KMS-11 (cell line): Measurements from ENCODE around the gene LRRC55.

Experiments
- H2AFZ ChIP-seq: fragments of 200-600 bp; sonication (generic); 2 replicates; pipeline ENCODE4 v1.6.1; 2016; ENCODE audit warnings: antibody characterized with exemption, mixed run types, low read depth
- H3K27ac ChIP-seq: fragments of 200-600 bp; sonication (generic); 2 replicates; pipeline ENCODE4 v1.6.1; 2016; ENCODE audit warnings: mild to moderate bottlenecking, mixed run types
- H3K27me3 ChIP-seq: fragments of 200-600 bp; sonication (generic); 2 replicates; pipeline ENCODE4 v1.6.1; 2017; ENCODE audit warnings: mild to moderate bottlenecking, low read depth, mixed run types, moderate library complexity; ENCODE audit not compliant: insufficient read depth
- H3K36me3 ChIP-seq: fragments of 200-600 bp; sonication (generic); 2 replicates; pipeline ENCODE4 v1.6.1; 2017; ENCODE audit warnings: mild to moderate bottlenecking, mixed run types; ENCODE audit not compliant: insufficient read depth
- H3K4me1 ChIP-seq: fragments of 200-600 bp; sonication (generic); 2 replicates; pipeline ENCODE4 v1.6.1; 2016; ENCODE audit warnings: mild to moderate bottlenecking, low read depth, mixed run types; ENCODE audit not compliant: poor library complexity, severe bottlenecking
- H3K4me2 ChIP-seq: fragments of 200-600 bp; sonication (generic); 2 replicates; pipeline ENCODE4 v1.7.0; 2016; ENCODE audit warnings: mild to moderate bottlenecking, mixed run types
- H3K4me3 ChIP-seq: fragments of 200-600 bp; sonication (generic); IDR thresholded peaks from 2 replicates; pipeline ENCODE4 v1.6.1; 2017; ENCODE audit warnings: low read depth, low read length, mixed read lengths; ENCODE audit not compliant: insufficient read depth
- H3K79me2 ChIP-seq: fragments of 200-600 bp; sonication (generic); 2 replicates; pipeline ENCODE4 v1.6.1; 2016; ENCODE audit warnings: low read depth, mixed run types; ENCODE audit not compliant: insufficient read depth
- H3K9ac ChIP-seq: fragments of 200-600 bp; sonication (generic); 2 replicates; pipeline ENCODE4 v1.6.1; 2016; ENCODE audit warnings: mild to moderate bottlenecking, mixed run types
- H4K20me1 ChIP-seq: fragments of 200-600 bp; sonication (generic); 2 replicates; pipeline ENCODE4 v1.6.1; 2016; ENCODE audit warnings: mild to moderate bottlenecking, mixed run types; ENCODE audit not compliant: insufficient read depth
- CTCF ChIP-seq: fragments of 200-600 bp; sonication (generic); conservative IDR thresholded peaks from 2 replicates; pipeline ENCODE4 v1.6.1; 2017; ENCODE audit warnings: low read depth, mild to moderate bottlenecking, antibody characterized with exemption, low read length, moderate library complexity, mixed read lengths

Gene LRRC55

GRCh38 chr11:57153448-57153847 is 28.3 kb upstream of the LRRC55 start:
- H3K36me3 ChIP-seq = no peaks in the 10 kb centered on the region
- H3K79me2 ChIP-seq = no peaks in the 10 kb centered on the region
- H4K20me1 ChIP-seq = no peaks in the 10 kb centered on the region
- no peak overlapping the region for H2AFZ ChIP-seq
- no peaks in the 10 kb centered on the region for H3K27me3 ChIP-seq
- no peak overlapping the region for H3K4me2 ChIP-seq
- no peak overlapping the region for H3K4me3 ChIP-seq
- H3K27ac ChIP-seq = no peak overlapping the region
- no peak overlapping the region for H3K9ac ChIP-seq
- no peak for TF ChIP-seq CTCF
- H3K4me1 ChIP-seq = no peaks in the 10 kb centered on the region

- Histone ChIP-seq H3K4me2 (no peak overlapping the region), H3K4me1 (no peaks in the 10 kb centered on the region), H2AFZ (no peak overlapping the region), H3K27ac (no peak overlapping the region), H3K79me2 (no peaks in the 10 kb centered on the region), H3K27me3 (no peaks in the 10 kb centered on the region), H3K36me3 (no peaks in the 10 kb centered on the region), H3K9ac (no peak overlapping the region), H4K20me1 (no peaks in the 10 kb centered on the region), H3K4me3 (no peak overlapping the region)
- no peak for TF ChIP-seq CTCF
These were observed 27.0 kb upstream of the LRRC55 start for GRCh38 chr11:57154739-57155138.

- no peak overlapping the region for H3K4me2 ChIP-seq
- no peak overlapping the region for H2AFZ ChIP-seq
- H3K9ac ChIP-seq = no peak overlapping the region
- no peaks in the 10 kb centered on the region for H3K27me3 ChIP-seq
- H3K4me3 ChIP-seq = no peak overlapping the region
- H3K4me1 ChIP-seq = no peaks in the 10 kb centered on the region
- no peak for TF ChIP-seq CTCF
- no peaks in the 10 kb centered on the region for H4K20me1 ChIP-seq
- H3K36me3 ChIP-seq = no peaks in the 10 kb centered on the region
- no peak overlapping the region for H3K27ac ChIP-seq
- no peaks in the 10 kb centered on the region for H3K79me2 ChIP-seq
These were observed 26.4 kb upstream of the LRRC55 start for GRCh38 chr11:57155400-57155799.

- Histone ChIP-seq H3K9ac (no peak overlapping the region), H3K27ac (no peak overlapping the region), H3K4me3 (no peak overlapping the region), H2AFZ (no peak overlapping the region), H3K4me1 (no peaks in the 10 kb centered on the region), H3K79me2 (no peaks in the 10 kb centered on the region), H3K36me3 (no peaks in the 10 kb centered on the region), H3K4me2 (no peak overlapping the region), H4K20me1 (no peaks in the 10 kb centered on the region), H3K27me3 (no peaks in the 10 kb centered on the region)
- no peak for TF ChIP-seq CTCF
These were observed 25.7 kb upstream of the LRRC55 start for GRCh38 chr11:57155838-57156607.
